Left renal pelvis (tissue), 4 donors: ENCODE measurements around the gene PSORS1C1. TPM values are rescaled to one million over a fixed set of nuclear protein-coding genes. Genes with fewer than 3 reads are reported as not detected.
A peak's percentile ranks its signal among the peaks of the same experiment; 100 is the strongest.

ENCODE experiments used
- DNase-seq, 4 donors: peaks; one replicate each; pipeline ENCODE4 v3.0.0-alpha.2; 2013; ENCODE audit warnings: low read depth in 4 of 4, low spot score in 3 of 4
- polyA plus RNA-seq, 4 donors: library from polyadenylated mRNA; unstranded; fragments of 120-200 nt; gene quantifications; one replicate each; pipeline ENCODE4 v1.2.1, GENCODE V29; 2013; ENCODE audit not compliant: insufficient read length in 4 of 4

PSORS1C1 gene
- polyA plus RNA-seq, 4 donors = 0.19 to 1.0 TPM; not detected in 2

DNA sequence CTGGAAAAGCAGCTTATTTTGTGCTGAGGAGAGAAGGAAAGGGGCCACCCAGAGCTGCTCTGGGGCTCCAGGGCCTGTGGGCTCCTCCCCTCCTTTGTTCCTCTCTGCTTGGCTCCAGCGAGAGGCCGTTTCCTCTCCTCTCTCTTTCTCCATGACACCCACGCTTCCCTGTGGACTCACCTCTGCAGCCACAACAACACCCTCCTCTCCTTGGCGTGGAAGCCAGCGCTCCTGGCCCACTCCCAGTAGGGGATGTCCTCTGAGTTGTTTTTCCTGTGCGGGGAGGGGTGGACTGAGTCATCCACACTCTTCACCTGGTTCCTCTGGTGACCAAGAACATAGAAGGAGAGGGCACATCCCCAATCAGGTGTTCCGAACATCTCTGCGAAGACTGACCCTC is 10.6 kb downstream of the PSORS1C1 start:
- DNase-seq = no peak

GRCh38 chr6:31125586-31126363 is 11.2 kb downstream of the PSORS1C1 start:
- DNase-seq = no peak

- no peak for DNase-seq
These were observed 12.0 kb downstream of the PSORS1C1 start for GRCh38 chr6:31126396-31127175.

- peak in 1 of 4 donors; percentile 32 for DNase-seq
These were observed 13.6 kb downstream of the PSORS1C1 start for GRCh38 chr6:31128093-31128676.

DNA sequence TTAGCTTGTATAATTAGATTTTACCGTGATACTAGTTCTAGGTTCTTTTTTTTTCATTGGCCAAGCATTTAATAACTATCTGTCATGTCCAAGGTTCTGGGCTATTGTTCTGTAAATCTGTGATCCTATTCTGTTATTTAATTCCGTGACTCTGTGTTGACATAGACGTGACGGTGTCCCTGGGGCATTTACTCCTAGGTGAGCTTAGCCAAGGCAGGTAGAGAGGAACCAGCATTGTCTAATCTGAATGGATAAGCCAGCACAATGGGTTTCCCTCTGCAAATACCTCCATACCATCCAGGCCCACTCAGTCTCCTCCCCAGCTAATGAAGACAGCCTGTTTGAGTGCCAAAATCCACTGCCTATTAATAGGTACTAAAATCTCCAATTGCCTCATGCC is 14.5 kb downstream of the PSORS1C1 start:
- no peak for DNase-seq

GRCh38 chr6:31130751-31131150 is 16.2 kb downstream of the PSORS1C1 start:
- no peak for DNase-seq

DNA sequence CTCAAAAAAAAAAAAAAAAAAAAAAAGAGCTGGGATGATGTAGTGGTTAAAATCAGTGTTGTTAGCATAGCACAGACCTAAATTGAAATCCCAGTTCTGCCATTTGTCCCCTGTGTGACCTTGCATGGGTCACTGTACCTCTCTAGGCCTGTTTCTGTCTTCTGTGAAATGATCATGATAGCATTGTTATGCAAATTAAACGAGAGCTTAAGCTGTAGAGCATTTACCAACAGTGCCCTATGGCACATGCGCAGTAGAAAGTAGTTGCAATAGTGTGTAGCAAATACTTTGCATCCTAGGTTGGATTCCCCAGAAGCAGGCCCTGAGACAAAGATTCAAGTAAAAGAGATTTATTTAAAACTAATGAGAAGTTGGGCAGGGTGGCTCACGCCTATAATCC is 17.0 kb downstream of the PSORS1C1 start:
- DNase-seq = no peak

- DNase-seq = no peak
These were observed 18.2 kb downstream of the PSORS1C1 start for GRCh38 chr6:31132806-31133205.

GRCh38 chr6:31135710-31136109 is 21.1 kb downstream of the PSORS1C1 start:
- DNase-seq = no peak

- no peak for DNase-seq
These were observed 24.4 kb downstream of the PSORS1C1 start, which contains the start of gene PSORS1C2 for GRCh38 chr6:31138982-31139381. Gene PSORS1C2 (minus strand): TSS chr6:31139066. CDS start chr6:31139026, 40 bp downstream.

GRCh38 chr6:31139599-31139998 is 25.0 kb downstream of the PSORS1C1 start:
- no peak for DNase-seq

GRCh38 chr6:31140643-31141042 is 26.0 kb downstream of the PSORS1C1 start:
- DNase-seq = no peak

DNA sequence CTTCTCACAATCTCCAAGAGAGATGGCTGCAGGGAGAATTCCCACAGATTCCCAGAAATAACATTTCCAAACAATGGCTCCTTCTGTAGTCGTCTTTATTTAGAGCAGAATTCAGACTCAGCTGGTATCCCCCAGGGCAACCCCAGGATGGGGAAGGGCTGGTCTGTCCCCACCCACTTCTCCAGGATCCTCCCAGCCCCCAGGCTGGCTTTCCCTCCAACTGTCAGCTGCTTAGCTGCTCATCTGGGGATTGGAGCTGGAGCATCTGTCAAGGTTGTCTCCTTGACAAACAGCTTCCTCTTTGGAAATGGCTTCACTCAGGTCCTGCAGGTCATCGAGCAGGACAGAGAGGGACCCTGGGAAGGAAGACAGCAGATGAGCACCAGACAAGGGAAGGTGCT is 27.8 kb downstream of the PSORS1C1 start:
- DNase-seq = no peak

- no peak for DNase-seq
These were observed 28.5 kb downstream of the PSORS1C1 start for GRCh38 chr6:31143148-31143547.

DNA sequence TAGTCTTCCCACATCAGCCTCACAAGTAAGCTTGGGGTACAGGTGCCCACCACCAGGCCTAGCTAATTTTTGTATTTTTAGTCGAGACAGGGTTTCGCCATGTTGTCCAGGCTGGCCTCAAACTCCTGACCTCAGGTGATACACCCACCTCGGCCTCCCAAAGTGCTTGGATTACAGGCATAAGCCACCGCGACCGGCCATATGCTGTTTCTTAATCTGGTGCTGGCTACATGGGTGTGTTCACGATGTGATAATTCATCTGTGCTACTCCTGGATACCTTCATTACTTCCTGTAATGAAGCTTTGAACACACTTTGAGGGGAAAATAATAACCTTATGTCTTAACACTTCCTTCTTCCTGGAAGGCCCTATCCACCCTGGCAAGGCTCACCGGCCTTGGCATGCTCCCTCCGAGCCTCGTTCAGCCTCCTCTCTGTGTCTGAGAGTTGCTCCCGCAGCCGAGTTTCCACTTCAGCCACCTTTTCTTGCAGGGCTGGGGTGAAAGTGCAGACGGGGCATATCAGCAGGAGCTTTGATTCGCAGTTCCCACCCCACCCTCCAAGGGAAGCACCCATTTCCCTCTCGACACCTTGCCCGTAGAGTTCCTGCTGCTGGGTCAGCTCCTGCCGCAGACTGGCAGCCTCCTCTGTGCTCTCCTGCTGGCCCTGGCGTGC is 29.8 kb downstream of the PSORS1C1 start:
- no peak for DNase-seq

- no peak for DNase-seq
These were observed 30.4 kb downstream of the PSORS1C1 start for GRCh38 chr6:31144970-31145340.

GRCh38 chr6:31145386-31145785 is 30.8 kb downstream of the PSORS1C1 start:
- no peak for DNase-seq

- no peak for DNase-seq
These were observed 35.3 kb downstream of the PSORS1C1 start for GRCh38 chr6:31149827-31150447.

DNA sequence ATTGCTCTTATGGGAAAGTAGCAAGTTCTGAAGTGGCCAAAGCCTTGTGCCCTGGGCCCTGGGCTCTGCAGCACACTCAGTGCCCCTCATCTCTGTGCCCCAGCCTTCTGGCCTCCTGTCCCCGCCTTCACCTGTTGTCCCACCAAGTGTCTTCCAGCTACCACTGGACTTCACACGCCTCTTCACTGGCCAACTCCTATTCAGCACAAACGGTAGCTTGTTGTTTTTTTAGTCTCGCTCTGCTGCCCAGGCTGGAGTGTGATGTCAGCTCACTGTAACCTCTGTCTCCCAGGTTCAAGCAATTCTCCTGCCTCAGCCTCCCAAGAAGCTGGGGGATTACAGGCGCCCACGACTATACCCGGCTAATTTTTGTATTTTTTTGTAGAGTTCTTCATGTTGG is 38.2 kb downstream of the PSORS1C1 start:
- DNase-seq = peak in 1 of 4 donors; percentile 22

- no peak for DNase-seq
These were observed 39.8 kb downstream of the PSORS1C1 start for GRCh38 chr6:31154436-31154835.

GRCh38 chr6:31156641-31157040 is 42.0 kb downstream of the PSORS1C1 start:
- no peak for DNase-seq
